IMR-90 (cell line): ENCODE results near the gene BUB1B.

Source experiments
- MXI1 ChIP-seq: IDR thresholded peaks from 2 replicates; pipeline ENCODE4 v1.6.1; 2012; ENCODE audit warnings: low read depth, mild to moderate bottlenecking, low read length, moderate library complexity, borderline replicate concordance
- NFE2L2 ChIP-seq: fragments of 150-350 bp; IDR thresholded peaks from 2 replicates; pipeline ENCODE4 v1.6.1; 2016; ENCODE audit warnings: low read depth, mild to moderate bottlenecking, low read length
- POLR2A ChIP-seq: IDR thresholded peaks from 2 replicates; pipeline ENCODE4 v1.6.1; 2012; ENCODE audit warnings: mild to moderate bottlenecking, low read depth, low read length
- RAD21 ChIP-seq: IDR thresholded peaks from 2 replicates; pipeline ENCODE4 v1.6.1; 2012; ENCODE audit warnings: low read length, improper control_type of control experiment
- TF ChIP-seq, protein P1 (sequence below): conservative IDR thresholded peaks from 2 replicates; pipeline ENCODE4 v1.5.1; 2012; ENCODE audit warnings: mild to moderate bottlenecking, low read depth, low read length, improper control_type of control experiment

DNA sequence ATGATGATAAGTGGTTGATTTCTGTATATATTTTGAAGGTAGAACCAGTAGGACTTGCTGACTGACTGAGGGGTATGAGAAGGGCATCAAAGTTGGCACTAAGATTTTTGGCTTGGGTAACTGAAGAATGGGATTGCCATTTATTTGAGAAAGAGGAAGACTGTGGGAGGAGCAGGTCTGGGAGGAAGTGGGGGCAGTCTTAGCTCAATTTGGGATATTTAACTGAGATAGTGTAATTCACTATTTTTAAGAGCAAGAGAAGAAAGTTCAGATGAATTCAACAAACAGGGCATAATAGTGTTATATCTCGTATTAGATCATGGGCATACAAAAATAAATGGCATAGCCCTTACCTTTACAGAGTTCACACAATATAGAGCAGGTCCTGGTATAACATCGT is 1.7 kb downstream of the BUB1B start:
- TF ChIP-seq POLR2A (no peak), RAD21 (no peak), MXI1 (no peak), NFE2L2 (no peak)
- TF ChIP-seq, protein P1, sequence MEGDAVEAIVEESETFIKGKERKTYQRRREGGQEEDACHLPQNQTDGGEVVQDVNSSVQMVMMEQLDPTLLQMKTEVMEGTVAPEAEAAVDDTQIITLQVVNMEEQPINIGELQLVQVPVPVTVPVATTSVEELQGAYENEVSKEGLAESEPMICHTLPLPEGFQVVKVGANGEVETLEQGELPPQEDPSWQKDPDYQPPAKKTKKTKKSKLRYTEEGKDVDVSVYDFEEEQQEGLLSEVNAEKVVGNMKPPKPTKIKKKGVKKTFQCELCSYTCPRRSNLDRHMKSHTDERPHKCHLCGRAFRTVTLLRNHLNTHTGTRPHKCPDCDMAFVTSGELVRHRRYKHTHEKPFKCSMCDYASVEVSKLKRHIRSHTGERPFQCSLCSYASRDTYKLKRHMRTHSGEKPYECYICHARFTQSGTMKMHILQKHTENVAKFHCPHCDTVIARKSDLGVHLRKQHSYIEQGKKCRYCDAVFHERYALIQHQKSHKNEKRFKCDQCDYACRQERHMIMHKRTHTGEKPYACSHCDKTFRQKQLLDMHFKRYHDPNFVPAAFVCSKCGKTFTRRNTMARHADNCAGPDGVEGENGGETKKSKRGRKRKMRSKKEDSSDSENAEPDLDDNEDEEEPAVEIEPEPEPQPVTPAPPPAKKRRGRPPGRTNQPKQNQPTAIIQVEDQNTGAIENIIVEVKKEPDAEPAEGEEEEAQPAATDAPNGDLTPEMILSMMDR: no peak
